Skeletal muscle tissue (tissue), 4 donors: Measurements from ENCODE around the gene GALNT7. TPM values are rescaled to one million over a fixed set of nuclear protein-coding genes. Genes with fewer than 3 reads are reported as not detected.

Experiments
- H3K27ac ChIP-seq: one replicate; pipeline ENCODE4 v1.7.0; 2013; ENCODE audit warnings: mild to moderate bottlenecking, low read depth, low read length, inconsistent platforms
- H3K27me3 ChIP-seq, 3 donors: one replicate each; pipeline ENCODE4 v1.7.0; 2013; ENCODE audit warnings: low read length in 3 of 3; ENCODE audit not compliant: control insufficient read depth in 3 of 3, insufficient read depth in 3 of 3
- H3K36me3 ChIP-seq, 3 donors: one replicate each; pipeline ENCODE4 v1.7.0; 2013; ENCODE audit warnings: low read length in 3 of 3; ENCODE audit not compliant: control insufficient read depth in 3 of 3, insufficient read depth in 3 of 3
- H3K4me1 ChIP-seq, 3 donors: one replicate each; pipeline ENCODE4 v1.7.0; 2013; ENCODE audit warnings: low read length in 3 of 3, mild to moderate bottlenecking in 3 of 3; ENCODE audit not compliant: control insufficient read depth in 3 of 3, insufficient read depth in 3 of 3
- H3K4me3 ChIP-seq, 3 donors: one replicate each; pipeline ENCODE4 v1.7.0; 2013; ENCODE audit warnings: low read length in 3 of 3
- H3K9ac ChIP-seq, 3 donors: one replicate each; pipeline ENCODE4 v1.7.0; 2013; ENCODE audit warnings: low read length in 3 of 3, mild to moderate bottlenecking in 3 of 3, moderate library complexity in 2 of 3, low read depth in 1 of 3
- H3K9me3 ChIP-seq, 3 donors: one replicate each; pipeline ENCODE4 v1.7.0; 2013; ENCODE audit warnings: low read length in 3 of 3; ENCODE audit not compliant: control insufficient read depth in 3 of 3
- total RNA-seq: library from RNA; depleted of rRNA; stranded (reverse); fragments of >200 nt; gene quantifications from one replicate; pipeline ENCODE4 v1.2.3, GENCODE V29; 2014
- donor health status: Osteomylitis.

Gene GALNT7
- total RNA-seq, 1 donor from 2014 or later, result 18.8 TPM

DNA sequence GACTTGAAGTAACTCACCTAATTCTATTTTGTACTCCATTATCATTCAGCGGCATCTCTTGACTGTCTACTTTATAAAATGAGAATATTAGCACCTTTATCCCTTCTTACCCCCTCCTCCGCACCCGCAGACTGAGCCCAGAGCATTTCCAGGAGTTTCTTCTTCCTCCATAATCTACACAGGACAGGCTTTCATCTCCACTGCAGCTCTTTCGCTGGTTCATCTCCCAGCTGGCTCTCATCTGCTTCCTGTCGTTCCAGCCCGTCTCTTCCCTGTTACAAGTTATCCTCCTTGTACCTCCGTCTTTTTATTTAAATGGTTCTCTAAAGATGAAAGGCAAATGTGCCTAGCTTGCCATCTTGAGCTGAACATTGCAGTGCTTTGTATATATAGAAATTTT is 39.8 kb downstream of the GALNT7 start:
- no peaks in the 10 kb centered on the region for H3K36me3 ChIP-seq
- H3K9me3 ChIP-seq, result peaks cover 0 to 2% (median 0%) of the 10 kb centered on the region in 3 donors
- no peak overlapping the region for H3K4me3 ChIP-seq
- no peaks in the 10 kb centered on the region for H3K27me3 ChIP-seq
- H3K4me1 ChIP-seq, result no peaks in the 10 kb centered on the region
- H3K9ac ChIP-seq, result no peak overlapping the region
- no peak overlapping the region for H3K27ac ChIP-seq

DNA sequence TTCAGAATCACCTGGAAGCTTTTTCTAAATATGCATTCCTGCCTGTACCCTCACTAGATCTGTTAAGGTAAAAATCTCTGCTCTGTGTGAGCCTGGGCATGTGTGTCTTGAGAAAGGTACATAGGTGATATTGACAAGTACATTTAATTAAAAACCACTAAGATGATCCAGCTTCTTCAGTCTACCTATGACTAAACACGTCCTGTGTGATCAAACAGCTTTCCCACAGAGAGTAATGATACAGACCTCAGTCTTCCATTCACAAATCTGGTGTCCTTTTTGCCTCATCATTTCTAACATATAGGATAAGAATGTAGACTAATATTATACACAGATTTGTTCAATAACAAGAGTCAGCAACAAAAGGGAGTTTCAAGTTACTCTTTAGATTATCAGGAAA is 42.6 kb downstream of the GALNT7 start:
- Histone ChIP-seq H3K4me3 (no peak overlapping the region), H3K27ac (no peak overlapping the region), H3K9me3 (no peaks in the 10 kb centered on the region), H3K27me3 (no peaks in the 10 kb centered on the region), H3K4me1 (peaks cover 0 to 5% (median 5%) of the 10 kb centered on the region in 3 donors), H3K36me3 (no peaks in the 10 kb centered on the region), H3K9ac (no peak overlapping the region)

DNA sequence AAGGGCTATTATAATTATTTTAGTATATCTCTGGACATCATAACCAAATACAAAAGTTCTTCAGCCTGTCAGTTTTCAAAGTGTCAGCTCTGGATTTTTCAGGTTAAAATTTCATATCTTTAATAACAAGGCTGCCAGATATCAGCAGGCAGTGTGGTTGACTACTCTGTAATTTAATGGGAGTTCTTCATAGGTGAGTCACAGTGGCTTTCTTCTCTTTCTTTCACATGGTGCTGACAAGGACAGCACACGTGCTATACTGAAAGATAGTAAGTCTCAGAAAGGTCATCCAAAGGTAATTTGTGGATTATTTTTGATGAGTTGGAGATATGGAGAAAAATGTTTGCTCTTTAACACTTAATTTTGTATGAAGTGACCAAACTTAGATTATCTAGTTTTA is 43.2 kb downstream of the GALNT7 start:
- no peak overlapping the region for H3K4me3 ChIP-seq
- H3K27me3 ChIP-seq, result no peaks in the 10 kb centered on the region
- no peak overlapping the region for H3K27ac ChIP-seq
- H3K4me1 ChIP-seq, result peaks cover 0 to 5% (median 5%) of the 10 kb centered on the region in 3 donors
- H3K36me3 ChIP-seq, result no peaks in the 10 kb centered on the region
- no peaks in the 10 kb centered on the region for H3K9me3 ChIP-seq
- no peak overlapping the region for H3K9ac ChIP-seq

DNA sequence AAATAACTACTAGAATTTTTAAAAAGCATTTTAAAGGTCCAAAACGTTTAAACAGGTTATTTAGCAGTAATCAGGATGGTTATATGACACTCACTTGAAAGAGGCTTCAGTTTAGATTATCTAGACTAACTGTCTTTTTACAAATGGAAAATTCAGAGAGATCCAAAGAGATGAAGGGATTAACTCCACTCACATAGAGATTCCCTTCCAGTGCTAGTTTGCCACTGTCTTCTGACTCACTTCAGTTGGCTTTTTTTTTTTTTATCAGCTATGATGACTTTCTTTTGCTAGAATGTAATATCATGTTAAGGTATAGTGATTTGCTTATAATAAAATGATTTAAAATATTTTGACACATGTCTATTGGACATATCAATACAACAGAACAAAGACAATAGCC is 43.8 kb downstream of the GALNT7 start:
- Histone ChIP-seq H3K9ac (no peak overlapping the region), H3K27ac (no peak overlapping the region), H3K4me3 (no peak overlapping the region), H3K9me3 (no peaks in the 10 kb centered on the region), H3K27me3 (no peaks in the 10 kb centered on the region), H3K4me1 (peaks cover 0 to 5% (median 5%) of the 10 kb centered on the region in 3 donors), H3K36me3 (no peaks in the 10 kb centered on the region)

DNA sequence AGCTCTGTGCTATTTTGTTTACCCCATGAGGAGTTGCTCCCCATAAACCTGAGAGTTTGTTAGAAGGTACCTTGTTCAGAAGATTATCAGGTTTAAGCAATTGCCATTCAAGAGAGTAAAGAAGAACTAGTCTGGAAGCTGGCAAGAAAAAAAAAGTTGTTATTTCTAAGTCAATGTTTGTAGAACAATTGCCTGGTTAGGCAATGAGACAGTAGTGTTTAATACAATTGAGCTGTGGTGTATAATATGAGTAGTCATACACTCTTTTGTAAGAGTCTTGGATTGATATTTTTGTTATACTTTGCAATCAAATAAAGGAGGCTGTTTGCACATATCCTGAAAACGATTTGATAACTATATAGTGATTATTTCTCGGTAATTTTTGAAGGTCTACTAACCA is 44.7 kb downstream of the GALNT7 start:
- peaks cover 0 to 5% (median 5%) of the 10 kb centered on the region in 3 donors for H3K4me1 ChIP-seq
- H3K9ac ChIP-seq, result no peak overlapping the region
- H3K36me3 ChIP-seq, result no peaks in the 10 kb centered on the region
- no peak overlapping the region for H3K4me3 ChIP-seq
- H3K27me3 ChIP-seq, result no peaks in the 10 kb centered on the region
- H3K9me3 ChIP-seq, result no peaks in the 10 kb centered on the region
- no peak overlapping the region for H3K27ac ChIP-seq

DNA sequence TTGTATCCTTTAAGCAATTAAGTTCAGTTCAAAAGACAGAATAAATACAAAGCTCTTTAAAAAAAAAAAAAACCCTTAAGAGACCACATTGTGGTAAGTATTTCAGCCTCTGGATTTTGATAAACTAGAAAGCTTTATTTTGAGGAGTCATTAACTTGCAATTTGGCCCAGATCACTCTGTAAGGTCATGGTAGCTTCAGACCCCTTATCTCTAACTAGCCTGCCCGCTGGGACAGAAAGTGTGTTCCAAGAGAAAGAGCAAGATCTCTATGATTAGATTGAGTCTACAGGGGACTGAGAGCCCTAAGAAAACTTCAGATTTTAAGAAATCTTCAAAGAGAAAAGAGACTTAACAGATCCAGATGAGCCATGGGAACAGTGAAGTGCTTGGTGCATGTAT is 45.6 kb downstream of the GALNT7 start:
- Histone ChIP-seq H3K27me3 (no peaks in the 10 kb centered on the region), H3K9me3 (no peaks in the 10 kb centered on the region), H3K4me1 (peaks cover 0 to 5% (median 5%) of the 10 kb centered on the region in 3 donors), H3K27ac (no peak overlapping the region), H3K9ac (no peak overlapping the region), H3K36me3 (no peaks in the 10 kb centered on the region), H3K4me3 (no peak overlapping the region)

DNA sequence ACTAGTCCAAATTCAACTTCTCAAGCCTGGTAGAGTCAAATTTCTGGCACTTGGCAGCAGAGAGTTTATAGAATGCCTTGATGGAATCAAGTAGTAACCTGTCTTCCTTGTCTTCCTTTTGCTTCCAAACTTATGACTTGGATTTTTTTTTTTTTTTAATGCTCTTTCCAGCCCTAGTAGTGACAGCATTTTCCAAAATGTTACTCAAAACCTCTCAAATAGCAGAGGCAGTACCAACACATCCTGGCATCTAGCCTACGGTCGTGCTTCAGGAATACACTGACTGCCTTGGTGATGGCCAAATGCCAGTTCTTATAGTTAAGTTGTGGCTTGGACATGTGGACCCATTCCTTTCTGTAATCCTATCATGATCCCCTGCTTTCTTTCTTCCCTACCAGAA is 46.0 kb downstream of the GALNT7 start:
- no peak overlapping the region for H3K9ac ChIP-seq
- H3K4me1 ChIP-seq, result peaks cover 0 to 5% (median 5%) of the 10 kb centered on the region in 3 donors
- no peak overlapping the region for H3K27ac ChIP-seq
- no peak overlapping the region for H3K4me3 ChIP-seq
- no peaks in the 10 kb centered on the region for H3K36me3 ChIP-seq
- no peaks in the 10 kb centered on the region for H3K27me3 ChIP-seq
- no peaks in the 10 kb centered on the region for H3K9me3 ChIP-seq

DNA sequence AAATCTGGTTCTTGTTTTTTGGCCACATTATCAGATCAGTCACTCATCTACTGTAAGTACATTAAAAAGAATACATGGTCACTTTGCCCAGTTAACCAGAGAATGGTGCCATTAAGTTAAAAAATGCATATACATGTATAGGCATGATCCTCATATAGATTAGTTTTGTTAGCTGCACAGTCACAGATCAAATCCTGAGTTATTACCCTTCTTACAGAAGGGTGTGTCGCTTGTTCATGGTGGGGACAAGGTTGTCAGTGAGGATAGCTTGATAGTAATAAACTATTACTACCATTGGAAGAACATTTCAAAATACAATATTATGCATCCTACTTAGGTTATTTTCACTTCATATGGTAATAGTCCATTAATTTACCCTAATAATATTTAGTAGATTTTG is 48.5 kb downstream of the GALNT7 start:
- Histone ChIP-seq H3K4me1 (peaks cover 0 to 5% (median 5%) of the 10 kb centered on the region in 3 donors), H3K9ac (no peak overlapping the region), H3K27me3 (no peaks in the 10 kb centered on the region), H3K36me3 (no peaks in the 10 kb centered on the region), H3K4me3 (no peak overlapping the region), H3K9me3 (no peaks in the 10 kb centered on the region), H3K27ac (no peak overlapping the region)

DNA sequence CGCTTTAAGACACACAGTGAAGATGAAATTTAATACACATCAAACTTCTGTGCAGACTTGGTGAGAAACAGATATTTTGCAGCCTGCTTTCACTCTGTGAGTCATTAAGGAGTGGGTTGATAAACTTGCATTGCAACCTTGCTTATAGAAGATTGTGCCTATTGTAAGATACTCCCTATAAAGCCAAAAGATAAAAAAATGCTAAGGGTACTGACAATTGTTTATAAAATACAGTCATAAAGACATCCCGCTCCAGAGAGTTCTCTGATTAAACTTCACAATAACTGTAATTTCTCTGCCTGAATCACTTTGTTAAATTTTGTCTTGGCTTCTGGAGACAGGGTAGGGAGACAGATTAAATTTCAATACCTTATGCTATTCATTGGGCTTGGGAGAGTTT is 49.1 kb downstream of the GALNT7 start:
- Histone ChIP-seq H3K9ac (no peak overlapping the region), H3K9me3 (no peaks in the 10 kb centered on the region), H3K36me3 (no peaks in the 10 kb centered on the region), H3K4me1 (peaks cover 0 to 5% (median 5%) of the 10 kb centered on the region in 3 donors), H3K27ac (no peak overlapping the region), H3K4me3 (no peak overlapping the region), H3K27me3 (no peaks in the 10 kb centered on the region)

DNA sequence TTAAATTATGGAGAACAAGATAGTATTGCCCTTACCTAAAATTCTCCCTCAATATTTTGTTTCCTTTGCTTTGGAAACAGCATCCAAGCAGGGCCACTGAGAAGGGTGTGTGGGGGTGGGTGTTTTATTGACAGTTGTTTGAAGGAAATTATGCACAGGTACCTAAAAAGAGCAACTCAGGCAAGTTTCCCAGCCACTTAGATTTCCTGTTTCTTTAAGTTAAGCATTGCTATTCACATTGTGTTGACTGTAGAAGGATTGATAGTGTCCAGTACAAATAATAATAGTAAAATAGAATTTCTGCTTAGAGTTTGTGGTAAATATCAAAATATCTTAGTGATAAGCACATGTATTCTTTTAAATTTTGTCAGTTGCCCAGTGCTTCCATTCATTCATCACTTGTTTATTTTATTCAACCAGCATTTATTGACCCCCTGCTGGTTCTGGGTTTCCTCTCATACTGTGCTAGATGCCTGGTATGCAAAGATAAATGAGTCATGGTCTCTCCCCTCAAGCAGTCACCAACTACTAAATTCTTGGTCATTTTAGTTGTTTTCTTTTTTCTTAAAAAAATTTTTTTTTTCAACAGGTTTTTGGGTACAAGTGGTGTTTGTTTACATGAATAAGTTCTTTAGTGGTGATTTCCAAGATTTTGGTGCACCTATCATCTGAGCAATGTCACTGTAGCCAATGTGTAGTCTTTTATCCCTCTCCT is 50.0 kb downstream of the GALNT7 start:
- H3K4me3 ChIP-seq, result no peak overlapping the region
- H3K4me1 ChIP-seq, result peaks cover 0 to 5% (median 5%) of the 10 kb centered on the region in 3 donors
- H3K36me3 ChIP-seq, result no peaks in the 10 kb centered on the region
- H3K9me3 ChIP-seq, result no peaks in the 10 kb centered on the region
- no peak overlapping the region for H3K9ac ChIP-seq
- no peak overlapping the region for H3K27ac ChIP-seq
- no peaks in the 10 kb centered on the region for H3K27me3 ChIP-seq
